Tibial artery (tissue), 4 donors: ENCODE measurements around the gene BIN2.

Experiments used
- DNase-seq, 2 donors: peaks; one replicate each; pipeline ENCODE4 v3.0.0-alpha.2; 2019
- H3K27ac ChIP-seq, 2 donors: fragments of 200-600 bp; sonication (generic) in 1 of 2; 1 replicate in 1 of 2; 2 replicates in 1 of 2; pipeline ENCODE4 v1.5.1; 2018 to 2019; ENCODE audit warnings: mild to moderate bottlenecking in 1 of 2
- H3K27me3 ChIP-seq, 2 donors: fragments of 200-600 bp; sonication (generic) in 1 of 2; one replicate each; pipeline versions ENCODE4 v1.5.1 to v1.6.0; 2016 to 2019
- H3K36me3 ChIP-seq, 3 donors: fragments of 200-600 bp; sonication (generic) in 2 of 3; one replicate each; pipeline ENCODE4 v1.5.1; 2016 to 2019; ENCODE audit warnings: mild to moderate bottlenecking in 2 of 3
- H3K4me1 ChIP-seq, 4 donors: fragments of 200-600 bp; sonication (generic) in 2 of 4; 1 replicate in 3 of 4; 2 replicates in 1 of 4; pipeline ENCODE4 v1.5.1; 2016 to 2019
- H3K4me3 ChIP-seq, 2 donors: fragments of 200-600 bp; sonication (generic) in 1 of 2; 1 replicate in 1 of 2; 2 replicates in 1 of 2; pipeline ENCODE4 v1.5.1; 2018 to 2019; ENCODE audit warnings: mild to moderate bottlenecking in 2 of 2
- H3K9me3 ChIP-seq, 3 donors: fragments of 200-600 bp; sonication (generic) in 1 of 3; one replicate each; pipeline ENCODE4 v1.5.1; 2016 to 2019
- intact Hi-C: fragments of 100-400 bp; cut with DNase I; formaldehyde crosslinking; loops from one replicate; pipeline ENCODE4 v1.15.0; 2023; ENCODE audit warnings: low total_unique reads
- TF ChIP-seq, protein P1 (sequence below), 2 experiments: fragments of 200-600 bp in 1 of 2; fragments of 450-650 bp in 1 of 2; IDR thresholded peaks; one replicate each; pipeline ENCODE4 v1.5.1; 2017 to 2019; ENCODE audit warnings: antibody characterized with exemption in 2 of 2, mild to moderate bottlenecking in 1 of 2, moderate library complexity in 1 of 2

Gene BIN2

GRCh38 chr12:51238510-51239334 is 85.3 kb downstream of the BIN2 start, which contains the start of gene DAZAP2:
DAZAP2 (plus strand) TSS chr12:51238826; CDS start chr12:51238908, 82 bp downstream.
- Histone ChIP-seq H3K27me3 (no peaks in the 10 kb centered on the region), H3K27ac (peak within 1 kb of the TSS; percentile 95 to 99), H3K4me3 (peak within 1 kb of the TSS; percentile 76 to 78), H3K9me3 (no peaks in the 10 kb centered on the region), H3K36me3 (peaks cover 31 to 37% (median 36%) of the 10 kb centered on the region in 3 donors), H3K4me1 (peaks cover 0 to 34% (median 22%) of the 10 kb centered on the region in 4 donors)
- intact Hi-C loops = no loop called here
- peak; percentile 94 to 98 for DNase-seq
- TF ChIP-seq, protein P1, sequence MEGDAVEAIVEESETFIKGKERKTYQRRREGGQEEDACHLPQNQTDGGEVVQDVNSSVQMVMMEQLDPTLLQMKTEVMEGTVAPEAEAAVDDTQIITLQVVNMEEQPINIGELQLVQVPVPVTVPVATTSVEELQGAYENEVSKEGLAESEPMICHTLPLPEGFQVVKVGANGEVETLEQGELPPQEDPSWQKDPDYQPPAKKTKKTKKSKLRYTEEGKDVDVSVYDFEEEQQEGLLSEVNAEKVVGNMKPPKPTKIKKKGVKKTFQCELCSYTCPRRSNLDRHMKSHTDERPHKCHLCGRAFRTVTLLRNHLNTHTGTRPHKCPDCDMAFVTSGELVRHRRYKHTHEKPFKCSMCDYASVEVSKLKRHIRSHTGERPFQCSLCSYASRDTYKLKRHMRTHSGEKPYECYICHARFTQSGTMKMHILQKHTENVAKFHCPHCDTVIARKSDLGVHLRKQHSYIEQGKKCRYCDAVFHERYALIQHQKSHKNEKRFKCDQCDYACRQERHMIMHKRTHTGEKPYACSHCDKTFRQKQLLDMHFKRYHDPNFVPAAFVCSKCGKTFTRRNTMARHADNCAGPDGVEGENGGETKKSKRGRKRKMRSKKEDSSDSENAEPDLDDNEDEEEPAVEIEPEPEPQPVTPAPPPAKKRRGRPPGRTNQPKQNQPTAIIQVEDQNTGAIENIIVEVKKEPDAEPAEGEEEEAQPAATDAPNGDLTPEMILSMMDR (IDR thresholded peaks at IDR 0.05) = peak; percentile 19 to 27

DNA sequence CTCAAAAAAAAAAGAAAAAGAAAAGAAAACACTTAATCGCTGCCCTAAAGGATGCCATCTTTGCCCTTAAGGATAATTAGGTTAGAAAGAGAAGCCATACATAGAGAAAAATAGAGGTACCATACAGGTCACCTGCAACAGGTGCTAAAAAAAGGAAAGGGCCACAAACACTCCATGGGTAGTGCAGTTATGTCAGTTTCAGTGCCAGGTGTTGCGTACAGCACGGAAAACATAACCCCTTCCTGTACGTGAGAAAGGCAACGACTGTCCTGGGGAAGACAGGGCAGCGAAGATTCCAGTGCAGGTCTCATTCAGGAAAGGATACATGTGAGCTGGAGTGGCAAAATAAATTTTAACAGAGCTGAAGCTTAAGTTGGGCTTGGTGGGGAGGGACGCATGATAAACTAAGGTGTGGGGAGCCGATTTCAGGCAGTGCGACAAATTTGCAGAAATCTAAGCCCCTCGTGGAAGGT is 85.9 kb downstream of the BIN2 start:
- peaks cover 0 to 34% (median 22%) of the 10 kb centered on the region in 4 donors for H3K4me1 ChIP-seq
- H3K36me3 ChIP-seq = peaks cover 30 to 32% (median 31%) of the 10 kb centered on the region in 3 donors
- no peak for DNase-seq
- intact Hi-C loops = no loop called here
- peak overlapping the region; percentile 76 to 78 for H3K4me3 ChIP-seq
- no peaks in the 10 kb centered on the region for H3K9me3 ChIP-seq
- TF ChIP-seq, protein P1 (IDR thresholded peaks at IDR 0.05) = no peak
- H3K27me3 ChIP-seq = no peaks in the 10 kb centered on the region
- H3K27ac ChIP-seq = peak overlapping the region; percentile 95 to 99

DNA sequence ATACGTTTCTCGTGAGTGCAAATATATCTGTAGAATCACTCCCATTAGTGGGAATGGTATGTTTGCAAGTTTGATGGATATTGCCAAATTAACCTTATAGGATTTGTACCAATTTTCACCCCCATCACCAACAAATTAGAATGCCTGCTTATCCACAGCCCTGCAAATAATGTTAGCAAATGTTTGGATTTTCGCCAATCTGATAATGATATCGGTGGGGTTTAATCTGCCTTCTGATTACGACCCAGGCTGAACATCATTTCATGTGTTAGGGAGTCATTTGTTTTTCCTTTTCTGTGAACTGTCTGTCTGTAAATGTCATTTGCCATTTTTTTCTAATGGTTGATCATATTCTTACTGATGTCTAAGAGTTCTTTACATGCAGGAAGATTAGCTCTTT is 89.4 kb downstream of the BIN2 start:
- intact Hi-C loops = no loop called here

GRCh38 chr12:51232642-51233041 is 91.3 kb downstream of the BIN2 start:
- H3K27ac ChIP-seq = no peak overlapping the region
- no peak for DNase-seq
- intact Hi-C loops = no loop called here
- H3K4me1 ChIP-seq = no peaks in the 10 kb centered on the region
- H3K9me3 ChIP-seq = no peaks in the 10 kb centered on the region
- H3K27me3 ChIP-seq = no peaks in the 10 kb centered on the region
- H3K4me3 ChIP-seq = no peak overlapping the region
- TF ChIP-seq, protein P1 (IDR thresholded peaks at IDR 0.05) = no peak
- H3K36me3 ChIP-seq = no peaks in the 10 kb centered on the region

More for the DNA sequence above, 89.4 kb downstream of the BIN2 start:
- no peaks in the 10 kb centered on the region for H3K9me3 ChIP-seq
- no peak for DNase-seq
- H3K4me3 ChIP-seq = no peak overlapping the region
- no peak overlapping the region for H3K27ac ChIP-seq
- H3K36me3 ChIP-seq = no peaks in the 10 kb centered on the region
- no peaks in the 10 kb centered on the region for H3K27me3 ChIP-seq
- TF ChIP-seq, protein P1 (IDR thresholded peaks at IDR 0.05) = no peak
- H3K4me1 ChIP-seq = peaks cover 0 to 6% (median 3%) of the 10 kb centered on the region in 4 donors
